ENCODE measurements around the gene SIX1. TPM values are rescaled to one million over a fixed set of nuclear protein-coding genes. Genes with fewer than 3 reads are reported as not detected.

The SIX1 gene
- total RNA-seq, 1 donor from 2014 or later: 96.6 TPM

- no peak for DNase-seq (ENCODE audit: low read depth)
Observed at GRCh38 chr14:60602291-60602690, 47.0 kb downstream of the SIX1 start.

GRCh38 chr14:60599727-60600126, 49.5 kb downstream of the SIX1 start:
- no peak for DNase-seq (ENCODE audit: low read depth)

GRCh38 chr14:60596139-60596538, 53.1 kb downstream of the SIX1 start:
- no peak for DNase-seq (ENCODE audit: low read depth)

GRCh38 chr14:60594062-60594461, 55.2 kb downstream of the SIX1 start:
- no peak for DNase-seq (ENCODE audit: low read depth)

Other genes with a start within 250 kb of the SIX1 start
- gene C14orf39, start 163.4 kb downstream of the SIX1 start, total RNA-seq: 2.1 and 2.2 TPM in 2 replicates
- gene SIX6, start 140.3 kb downstream of the SIX1 start, total RNA-seq: 0.08 TPM in 1 of 2 replicates, not detected in the other
- 49.9 and 62.6 TPM in 2 replicates for gene SIX4, start 74.9 kb upstream of the SIX1 start, total RNA-seq
- gene MNAT1, start 85.3 kb upstream of the SIX1 start, total RNA-seq: 83.7 and 88.6 TPM in 2 replicates